ENCODE results near the gene CANT1. TPM values are rescaled to one million over a fixed set of nuclear protein-coding genes. Genes with fewer than 3 reads are reported as not detected.

The CANT1 gene
- total RNA-seq, 2 donors from 2014 or later, result 20.9 to 40.1 TPM

DNA sequence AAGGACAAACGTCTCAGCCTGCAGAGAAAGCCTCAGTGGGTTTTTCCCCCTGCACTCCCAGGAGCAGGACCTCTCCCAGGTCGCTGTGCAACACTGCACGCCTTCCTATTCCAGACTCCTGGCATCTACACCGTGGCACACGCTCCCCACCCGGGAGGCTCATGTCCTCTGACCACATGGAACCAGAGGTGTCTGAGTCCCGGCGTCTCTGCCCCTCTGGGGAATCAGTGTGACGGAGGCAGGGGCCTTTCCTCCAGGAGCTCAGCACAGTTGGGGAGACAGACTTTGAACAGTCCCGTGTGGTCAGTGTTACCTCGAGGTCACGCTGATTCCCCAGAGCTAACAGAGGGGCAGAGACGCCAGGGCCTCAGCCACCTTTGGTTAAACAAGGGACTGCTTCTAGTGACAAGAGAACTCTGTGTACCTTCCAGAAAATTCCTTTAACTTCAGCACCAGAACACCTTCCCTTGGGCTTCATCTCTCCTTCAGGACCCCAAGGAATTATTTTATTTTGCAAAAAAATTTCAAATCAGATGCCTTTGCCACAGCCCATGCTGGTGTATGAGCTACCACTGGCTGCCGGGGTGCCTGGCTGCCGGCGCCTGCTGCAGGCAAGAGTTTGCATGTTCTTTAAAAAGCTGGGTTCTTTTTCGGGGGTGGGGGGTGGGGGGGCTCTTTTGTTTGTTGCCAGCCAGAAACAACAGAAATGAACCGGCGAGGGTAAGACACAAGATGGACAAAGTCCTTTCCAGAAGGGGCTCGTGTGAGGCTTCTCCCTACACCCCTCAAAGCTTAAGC lies 6.6 kb downstream of the CANT1 start:
- no peaks in the 10 kb centered on the region for H3K27me3 ChIP-seq
- H3K9me3 ChIP-seq, result no peaks in the 10 kb centered on the region
- TF ChIP-seq, protein P1, sequence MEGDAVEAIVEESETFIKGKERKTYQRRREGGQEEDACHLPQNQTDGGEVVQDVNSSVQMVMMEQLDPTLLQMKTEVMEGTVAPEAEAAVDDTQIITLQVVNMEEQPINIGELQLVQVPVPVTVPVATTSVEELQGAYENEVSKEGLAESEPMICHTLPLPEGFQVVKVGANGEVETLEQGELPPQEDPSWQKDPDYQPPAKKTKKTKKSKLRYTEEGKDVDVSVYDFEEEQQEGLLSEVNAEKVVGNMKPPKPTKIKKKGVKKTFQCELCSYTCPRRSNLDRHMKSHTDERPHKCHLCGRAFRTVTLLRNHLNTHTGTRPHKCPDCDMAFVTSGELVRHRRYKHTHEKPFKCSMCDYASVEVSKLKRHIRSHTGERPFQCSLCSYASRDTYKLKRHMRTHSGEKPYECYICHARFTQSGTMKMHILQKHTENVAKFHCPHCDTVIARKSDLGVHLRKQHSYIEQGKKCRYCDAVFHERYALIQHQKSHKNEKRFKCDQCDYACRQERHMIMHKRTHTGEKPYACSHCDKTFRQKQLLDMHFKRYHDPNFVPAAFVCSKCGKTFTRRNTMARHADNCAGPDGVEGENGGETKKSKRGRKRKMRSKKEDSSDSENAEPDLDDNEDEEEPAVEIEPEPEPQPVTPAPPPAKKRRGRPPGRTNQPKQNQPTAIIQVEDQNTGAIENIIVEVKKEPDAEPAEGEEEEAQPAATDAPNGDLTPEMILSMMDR (IDR thresholded peaks at IDR 0.05), result no peak
- no peak overlapping the region for H3K4me3 ChIP-seq
- peaks cover 0 to 42% of the 10 kb centered on the region in 2 donors for H3K4me1 ChIP-seq
- no peaks in the 10 kb centered on the region for H3K36me3 ChIP-seq
- DNase-seq (ENCODE audit: low spot score), result no peak
- no peak overlapping the region for H3K27ac ChIP-seq

DNA sequence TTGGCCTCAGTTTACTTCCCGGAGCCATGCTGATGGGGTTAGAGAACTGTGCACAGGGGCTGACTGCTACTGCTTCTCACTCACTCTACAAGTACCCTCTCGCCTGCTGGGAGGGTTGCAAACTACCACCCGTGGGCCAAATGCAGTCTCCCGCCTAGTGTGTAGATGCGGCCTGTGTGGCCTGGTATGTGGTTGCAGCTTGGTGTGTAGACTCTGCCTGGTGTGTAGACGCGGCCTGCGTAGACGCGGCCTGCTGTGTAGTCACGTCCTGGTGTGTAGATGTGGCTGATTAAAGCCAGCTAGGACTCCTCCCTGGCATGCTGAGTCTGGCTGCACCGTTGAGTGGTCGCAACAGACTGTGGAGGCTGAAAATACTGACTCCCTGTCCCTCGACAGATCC lies 7.3 kb downstream of the CANT1 start:
- Histone ChIP-seq H3K27me3 (no peaks in the 10 kb centered on the region), H3K4me1 (peaks cover 0 to 38% of the 10 kb centered on the region in 2 donors), H3K27ac (no peak overlapping the region), H3K9me3 (no peaks in the 10 kb centered on the region), H3K36me3 (peaks cover 3% of the 10 kb centered on the region), H3K4me3 (no peak overlapping the region)
- DNase-seq (ENCODE audit: low spot score), result no peak
- TF ChIP-seq, protein P1 (IDR thresholded peaks at IDR 0.05), result no peak

DNA sequence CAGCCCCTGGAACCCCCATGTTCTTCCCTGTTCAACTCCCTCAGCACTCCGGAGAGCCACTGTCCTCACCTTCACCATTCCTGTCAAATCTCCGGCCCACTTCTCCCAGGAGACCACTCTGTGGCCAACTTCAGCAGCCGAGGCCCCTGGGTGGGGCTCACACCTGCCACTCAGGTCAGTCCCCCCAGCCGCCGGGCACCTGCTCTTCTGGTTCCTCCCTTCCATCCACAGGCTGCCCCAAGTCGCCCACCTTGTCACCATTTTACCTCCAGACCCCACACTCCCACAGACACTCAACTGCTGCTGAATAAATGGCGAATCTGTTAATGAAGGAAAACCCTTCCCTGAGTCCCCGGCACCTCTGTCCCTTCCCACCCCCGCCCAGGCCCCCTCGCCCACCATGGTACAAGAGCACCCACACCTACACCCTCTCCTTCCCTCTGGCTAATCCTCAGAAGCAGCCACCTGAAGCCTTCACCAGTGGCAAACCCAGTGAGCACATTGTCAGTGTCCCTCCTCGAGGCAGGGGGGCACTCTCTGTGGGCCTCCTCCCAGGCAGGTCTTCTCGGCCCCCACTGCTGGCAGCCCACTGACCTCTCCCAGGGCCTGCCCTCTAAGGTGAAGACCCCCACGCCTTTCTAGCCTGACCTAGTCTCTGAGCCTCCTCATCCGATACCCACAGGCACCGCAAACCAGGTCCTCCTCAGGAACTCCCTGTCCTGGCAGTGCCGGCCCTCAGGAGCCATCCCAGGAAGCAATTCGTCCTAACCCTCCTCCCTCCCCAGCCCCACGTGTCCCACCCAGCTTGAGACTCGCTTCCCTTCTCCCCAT lies 8.2 kb downstream of the CANT1 start:
- Histone ChIP-seq H3K27ac (no peak overlapping the region), H3K4me3 (no peak overlapping the region), H3K36me3 (peaks cover 12% of the 10 kb centered on the region), H3K27me3 (no peaks in the 10 kb centered on the region), H3K9me3 (no peaks in the 10 kb centered on the region), H3K4me1 (peaks cover 0 to 29% of the 10 kb centered on the region in 2 donors)
- no peak for DNase-seq (ENCODE audit: low spot score)
- TF ChIP-seq, protein P1 (IDR thresholded peaks at IDR 0.05), result no peak

DNA sequence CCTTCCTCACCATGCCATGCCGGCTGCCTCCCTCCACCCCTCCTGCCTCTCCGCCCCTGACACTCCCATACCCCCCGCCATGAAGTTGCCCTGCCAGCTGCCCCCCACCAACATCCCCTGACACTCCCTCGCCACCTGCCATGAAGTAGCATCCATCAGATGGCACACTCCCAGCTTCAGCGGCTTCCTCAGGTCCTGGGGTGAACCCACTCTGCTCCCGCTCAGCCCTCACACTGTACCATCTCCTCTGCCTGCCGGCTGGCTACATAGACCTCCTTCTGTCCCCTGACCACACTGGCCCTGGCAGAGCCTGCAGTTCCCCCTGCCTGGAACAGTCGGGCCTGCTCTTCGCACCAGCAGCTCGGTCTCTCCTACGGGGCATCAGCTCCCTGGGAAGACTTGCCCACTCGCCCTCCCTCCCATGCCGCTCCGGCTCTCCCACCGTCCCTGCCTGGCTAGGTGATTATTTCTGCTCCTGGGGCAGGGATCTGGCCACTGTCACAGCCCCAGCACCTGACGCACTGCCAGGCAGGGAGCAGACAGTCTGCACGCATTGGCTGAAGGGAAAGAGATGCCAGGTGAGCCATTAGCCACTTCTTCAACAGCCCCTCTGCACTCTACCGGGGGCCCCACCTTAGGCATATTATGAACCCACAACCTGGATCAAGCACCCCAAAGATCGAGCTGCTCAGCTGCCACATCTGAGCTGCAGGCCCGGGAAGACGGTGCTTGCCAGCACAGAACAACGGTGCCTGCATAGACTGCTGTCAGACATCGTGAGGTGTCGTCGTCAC lies 9.0 kb downstream of the CANT1 start:
- Histone ChIP-seq H3K4me3 (no peak overlapping the region), H3K27ac (no peak overlapping the region), H3K4me1 (peaks cover 0 to 27% of the 10 kb centered on the region in 2 donors), H3K9me3 (no peaks in the 10 kb centered on the region), H3K36me3 (peaks cover 20% of the 10 kb centered on the region), H3K27me3 (no peaks in the 10 kb centered on the region)
- TF ChIP-seq, protein P1 (IDR thresholded peaks at IDR 0.05), result no peak
- no peak for DNase-seq (ENCODE audit: low spot score)

DNA sequence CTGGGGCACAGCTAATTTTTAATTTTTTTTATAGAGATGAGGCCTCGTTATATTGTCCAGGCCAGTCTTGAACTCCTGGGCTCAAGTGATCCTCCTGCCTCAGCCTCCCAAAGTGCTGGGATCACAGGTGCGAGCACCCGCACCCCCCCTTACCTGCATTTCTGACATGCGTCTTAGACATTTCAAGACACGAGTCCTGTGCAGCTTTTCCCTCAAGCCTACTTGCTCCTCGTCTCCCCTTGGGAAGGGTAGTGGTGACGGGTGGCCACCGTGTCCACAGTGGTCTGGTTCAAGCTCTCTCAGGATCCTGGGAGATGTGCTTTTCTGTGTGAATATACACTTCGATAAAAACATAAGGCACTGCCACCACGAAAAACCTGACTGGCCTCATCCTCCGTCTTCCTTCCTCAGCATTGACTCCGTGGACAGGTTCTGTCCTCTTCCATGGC lies 9.6 kb downstream of the CANT1 start:
- H3K9me3 ChIP-seq, result no peaks in the 10 kb centered on the region
- H3K27ac ChIP-seq, result no peak overlapping the region
- H3K4me3 ChIP-seq, result no peak overlapping the region
- DNase-seq (ENCODE audit: low spot score), result no peak
- no peaks in the 10 kb centered on the region for H3K27me3 ChIP-seq
- TF ChIP-seq, protein P1 (IDR thresholded peaks at IDR 0.05), result no peak
- H3K4me1 ChIP-seq, result peaks cover 0 to 22% of the 10 kb centered on the region in 2 donors
- H3K36me3 ChIP-seq, result peaks cover 22% of the 10 kb centered on the region

All from right atrium auricular region (tissue), 2 donors.